Astrocyte (in vitro differentiated cells and primary cell): ENCODE measurements around the gene TMEM115.

Source experiments
- CTCF ChIP-seq: IDR thresholded peaks from 2 replicates; pipeline ENCODE4 v1.5.1; 2011; ENCODE audit warnings: low read depth, mild to moderate bottlenecking, inconsistent platforms, low read length, moderate library complexity; ENCODE audit not compliant: insufficient read depth
- EZH2 ChIP-seq: IDR thresholded peaks from 2 replicates; pipeline ENCODE4 v1.6.1; 2012; ENCODE audit warnings: mild to moderate bottlenecking, low read length, inconsistent platforms; ENCODE audit not compliant: insufficient read depth

- no peak for TF ChIP-seq CTCF
- no peak for TF ChIP-seq EZH2
Measured at GRCh38 chr3:50373146-50374051, 14.1 kb upstream of the TMEM115 start.
